Neuronal stem cell (in vitro differentiated cells): ENCODE data around the gene RGS5.

Experiments
- DNase-seq: peaks from one replicate; pipeline ENCODE4 v3.0.0-alpha.2; 2013; ENCODE audit warnings: low spot score
- H2AFZ ChIP-seq: one replicate; pipeline ENCODE4 v1.6.1; 2013; ENCODE audit warnings: mild to moderate bottlenecking, low read length, inconsistent platforms
- H2AK5ac ChIP-seq: 2 replicates; pipeline ENCODE4 v1.6.1; 2013; ENCODE audit warnings: low read depth, mild to moderate bottlenecking, inconsistent platforms, low read length, moderate library complexity, mixed read lengths
- H2BK120ac ChIP-seq: 2 replicates; pipeline ENCODE4 v1.6.1; 2013; ENCODE audit warnings: low read depth, mild to moderate bottlenecking, inconsistent platforms, low read length, moderate library complexity, mixed read lengths
- H2BK12ac ChIP-seq: one replicate; pipeline ENCODE4 v1.6.1; 2013; ENCODE audit warnings: low read length, inconsistent platforms
- H2BK15ac ChIP-seq: 2 replicates; pipeline ENCODE4 v1.6.1; 2013; ENCODE audit warnings: mild to moderate bottlenecking, low read length, inconsistent platforms, mixed read lengths
- H2BK5ac ChIP-seq: one replicate; pipeline ENCODE4 v1.6.1; 2013; ENCODE audit warnings: inconsistent platforms, mild to moderate bottlenecking, low read length, moderate library complexity
- H3K14ac ChIP-seq: one replicate; pipeline ENCODE4 v1.6.1; 2013; ENCODE audit warnings: low read length, inconsistent platforms
- H3K18ac ChIP-seq: 2 replicates; pipeline ENCODE4 v1.6.1; 2013; ENCODE audit warnings: low read length, inconsistent platforms
- H3K23ac ChIP-seq: 2 replicates; pipeline ENCODE4 v1.6.1; 2013; ENCODE audit warnings: low read depth, mild to moderate bottlenecking, mixed read lengths, low read length, inconsistent platforms; ENCODE audit not compliant: poor library complexity
- H3K27ac ChIP-seq: replicated peaks from 3 replicates; pipeline ENCODE4 v1.5.1; 2013; ENCODE audit warnings: low read length, inconsistent platforms
- H3K27me3 ChIP-seq, 3 experiments: 2 replicates each; pipeline ENCODE4 v1.6.1; 2013; ENCODE audit warnings: low read length in 3 of 3, mild to moderate bottlenecking in 2 of 3, inconsistent platforms in 1 of 3, low read depth in 1 of 3, mixed read lengths in 1 of 3, moderate library complexity in 1 of 3; ENCODE audit not compliant: control insufficient read depth in 3 of 3, insufficient read depth in 3 of 3
- H3K36me3 ChIP-seq, 2 donors: replicated peaks in 1 of 2; 2 replicates each; pipeline ENCODE4 v1.6.1; 2013; ENCODE audit warnings: low read length in 2 of 2; ENCODE audit not compliant: control insufficient read depth in 2 of 2, insufficient read depth in 2 of 2
- H3K4ac ChIP-seq: 2 replicates; pipeline ENCODE4 v1.6.1; 2013; ENCODE audit warnings: inconsistent platforms, mild to moderate bottlenecking, low read length, moderate library complexity
- H3K4me1 ChIP-seq, 2 donors: 1 replicate in 1 of 2; 2 replicates in 1 of 2; pipeline ENCODE4 v1.6.1; 2013; ENCODE audit warnings: low read length in 2 of 2, low read depth in 1 of 2; ENCODE audit not compliant: control insufficient read depth in 2 of 2, insufficient read depth in 1 of 2
- H3K4me2 ChIP-seq: one replicate; pipeline ENCODE4 v1.6.1; 2013; ENCODE audit warnings: mild to moderate bottlenecking, low read length, inconsistent platforms; ENCODE audit not compliant: insufficient read depth, poor library complexity, severe bottlenecking
- H3K4me3 ChIP-seq, 2 donors: 2 replicates each; pipeline ENCODE4 v1.5.1; 2013; ENCODE audit warnings: low read length in 2 of 2, mild to moderate bottlenecking in 2 of 2, inconsistent platforms in 1 of 2, moderate library complexity in 1 of 2
- H3K79me1 ChIP-seq: one replicate; pipeline ENCODE4 v1.6.1; 2013; ENCODE audit warnings: low read depth, mild to moderate bottlenecking, inconsistent platforms, low read length, moderate library complexity
- H3K9ac ChIP-seq: one replicate; pipeline ENCODE4 v1.6.1; 2013; ENCODE audit warnings: mild to moderate bottlenecking, low read depth, low read length, inconsistent platforms; ENCODE audit not compliant: poor library complexity
- H3K9me3 ChIP-seq, 2 donors: replicated peaks in 1 of 2; 2 replicates each; pipeline versions ENCODE3 to v1.6.1; 2013; ENCODE audit warnings: low read length in 2 of 2, mild to moderate bottlenecking in 2 of 2, inconsistent platforms in 1 of 2, low read depth in 1 of 2, mixed read lengths in 1 of 2, moderate library complexity in 1 of 2; ENCODE audit not compliant: control insufficient read depth in 2 of 2, insufficient read depth in 1 of 2
- H4K8ac ChIP-seq: one replicate; pipeline ENCODE4 v1.6.1; 2013; ENCODE audit warnings: low read depth, mild to moderate bottlenecking, inconsistent platforms, low read length, moderate library complexity
- H4K91ac ChIP-seq: one replicate; pipeline ENCODE4 v1.6.1; 2013; ENCODE audit warnings: low read length, low read depth, mild to moderate bottlenecking, inconsistent platforms; ENCODE audit not compliant: poor library complexity
- WGBS, 2 donors: extraction: QIAGEN DNeasy Blood & Tissue Kit; methylation state at CpG; one replicate each; pipeline ENCODE4 v1.1.7; 2013; ENCODE audit warnings: missing lambda C conversion rate in 2 of 2, mixed read lengths in 1 of 2; ENCODE audit not compliant: insufficient read length in 2 of 2, insufficient replicate concordance in 1 of 2; ENCODE audit errors: extremely low coverage in 2 of 2; 5-methylcytosine and 5-hydroxymethylcytosine counted together

The RGS5 gene

DNA sequence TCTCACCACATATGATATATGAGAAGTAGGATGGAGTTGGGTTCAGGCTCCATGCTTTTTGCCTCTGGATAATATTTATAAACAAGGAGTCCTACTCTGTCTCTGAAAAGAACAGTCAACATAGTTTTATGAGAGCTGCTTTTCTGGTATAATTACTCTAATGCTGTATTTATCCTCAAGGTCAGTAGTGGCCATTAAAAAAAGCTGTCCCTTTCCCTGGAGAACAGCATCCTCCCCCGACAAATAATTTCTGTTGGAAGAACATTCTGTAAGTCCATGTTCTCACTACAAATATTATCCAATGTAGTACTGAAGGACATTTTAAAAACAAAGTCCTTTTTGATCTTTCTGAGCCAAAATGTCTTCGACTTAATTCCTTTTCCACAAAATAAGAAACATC is 9.0 kb upstream of the RGS5 start:
- Histone ChIP-seq H3K4me3 (no peak overlapping the region), H4K8ac (no peak overlapping the region), H3K4me2 (no peak overlapping the region), H3K79me1 (no peaks in the 10 kb centered on the region), H3K27ac (no peak overlapping the region), H2AFZ (no peak overlapping the region), H3K9ac (no peak overlapping the region), H3K14ac (no peak overlapping the region), H2BK5ac (no peak overlapping the region), H3K4ac (no peak overlapping the region), H3K18ac (no peak overlapping the region), H3K36me3 (no peaks in the 10 kb centered on the region), H3K9me3 (no peaks in the 10 kb centered on the region), H3K4me1 (no peaks in the 10 kb centered on the region), H2BK12ac (no peak overlapping the region), H2BK15ac (no peak overlapping the region), H3K23ac (no peak overlapping the region), H2AK5ac (no peak overlapping the region), H4K91ac (no peak overlapping the region), H3K27me3 (no peaks in the 10 kb centered on the region), H2BK120ac (no peak overlapping the region)
- no CpG with 5 or more reads among the region's 2 CpGs for WGBS, 2 donors
- no peak for DNase-seq

DNA sequence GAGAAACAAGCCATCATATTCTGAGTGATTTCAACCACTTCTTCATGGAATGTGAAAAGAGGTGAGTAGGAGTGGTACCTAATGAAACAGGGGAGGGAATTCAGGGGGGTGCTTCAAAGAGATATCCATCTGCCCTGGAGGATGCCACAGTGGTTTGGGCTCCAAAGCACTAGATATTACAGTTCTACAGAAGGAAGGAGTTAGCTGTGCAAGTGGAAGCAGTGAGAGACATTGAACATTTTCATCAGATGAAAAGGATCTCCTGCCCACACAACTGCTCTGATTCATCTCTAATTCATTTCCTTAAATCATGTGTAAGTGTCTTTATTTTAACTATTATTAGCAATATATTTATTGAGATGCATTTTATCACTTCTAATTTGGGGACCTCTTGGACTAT is 2.8 kb upstream of the RGS5 start:
- no peak overlapping the region for H2AFZ ChIP-seq
- no peak overlapping the region for H3K4ac ChIP-seq
- no peak overlapping the region for H2BK5ac ChIP-seq

DNA sequence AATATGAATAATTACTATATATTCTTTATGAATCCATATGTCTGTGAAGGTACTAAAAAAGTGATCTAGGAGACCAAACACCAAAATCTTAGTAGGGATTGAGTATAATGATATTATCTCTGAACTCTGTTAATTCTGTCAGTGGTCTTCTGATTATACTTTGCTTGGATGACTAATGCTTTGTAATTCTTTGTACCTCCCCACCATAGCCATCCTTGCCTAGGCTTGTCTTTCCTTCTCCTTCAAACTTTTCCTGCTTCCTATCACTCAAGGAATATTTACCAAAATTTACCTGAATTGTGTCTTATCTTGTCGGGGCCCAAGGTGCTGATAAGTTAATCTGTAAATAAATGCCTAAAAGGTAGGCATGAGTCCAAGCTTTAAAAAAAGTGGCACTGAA is 845 bp upstream of the RGS5 start:
- Histone ChIP-seq H3K9me3 (no peaks in the 10 kb centered on the region), H4K8ac (no peak overlapping the region), H3K4ac (no peak overlapping the region), H4K91ac (no peak overlapping the region), H2BK15ac (no peak overlapping the region), H3K14ac (no peak overlapping the region), H3K9ac (no peak overlapping the region), H2BK12ac (no peak overlapping the region), H2AK5ac (no peak overlapping the region), H3K4me1 (peaks cover 1 to 7% of the 10 kb centered on the region in 2 donors), H3K27me3 (no peaks in the 10 kb centered on the region), H3K79me1 (no peaks in the 10 kb centered on the region), H2BK5ac (no peak overlapping the region), H3K23ac (no peak overlapping the region), H3K4me3 (no peak overlapping the region), H2AFZ (peak overlapping the region; percentile 81), H3K4me2 (no peak overlapping the region), H3K36me3 (no peaks in the 10 kb centered on the region), H3K18ac (no peak overlapping the region), H3K27ac (no peak overlapping the region), H2BK120ac (no peak overlapping the region)
- no CpG with 5 or more reads among the region's 1 CpG for WGBS, 2 donors
- DNase-seq, result no peak

More for the DNA sequence above, 2.8 kb upstream of the RGS5 start:
- H2BK12ac ChIP-seq, result no peak overlapping the region
- H3K9me3 ChIP-seq, result no peaks in the 10 kb centered on the region
- no peak overlapping the region for H3K4me3 ChIP-seq
- H3K18ac ChIP-seq, result no peak overlapping the region
- no peak overlapping the region for H4K91ac ChIP-seq
- peaks cover 1 to 7% of the 10 kb centered on the region in 2 donors for H3K4me1 ChIP-seq
- no peaks in the 10 kb centered on the region for H3K36me3 ChIP-seq
- no peak overlapping the region for H3K27ac ChIP-seq
- H3K79me1 ChIP-seq, result no peaks in the 10 kb centered on the region
- H3K27me3 ChIP-seq, result no peaks in the 10 kb centered on the region
- no peak for DNase-seq
- no peak overlapping the region for H2AK5ac ChIP-seq
- no peak overlapping the region for H2BK120ac ChIP-seq
- no peak overlapping the region for H4K8ac ChIP-seq
- no peak overlapping the region for H3K9ac ChIP-seq
- H3K14ac ChIP-seq, result no peak overlapping the region
- H3K4me2 ChIP-seq, result no peak overlapping the region
- H3K23ac ChIP-seq, result no peak overlapping the region
- no peak overlapping the region for H2BK15ac ChIP-seq

GRCh38 chr1:163201906-163202305 is 810 bp downstream of the RGS5 start:
- no peak overlapping the region for H3K23ac ChIP-seq
- DNase-seq, result no peak
- H2BK120ac ChIP-seq, result no peak overlapping the region
- no peak overlapping the region for H3K27ac ChIP-seq
- H3K36me3 ChIP-seq, result no peaks in the 10 kb centered on the region
- H2BK15ac ChIP-seq, result no peak overlapping the region
- H3K14ac ChIP-seq, result no peak overlapping the region
- no peak overlapping the region for H4K8ac ChIP-seq
- H3K4me2 ChIP-seq, result no peak overlapping the region
- WGBS, 2 donors, result no CpG with 5 or more reads among the region's 1 CpG
- no peak overlapping the region for H3K9ac ChIP-seq
- no peak overlapping the region for H2BK5ac ChIP-seq
- no peaks in the 10 kb centered on the region for H3K79me1 ChIP-seq
- H3K18ac ChIP-seq, result no peak overlapping the region
- no peak overlapping the region for H3K4ac ChIP-seq
- no peak overlapping the region for H2BK12ac ChIP-seq
- no peak overlapping the region for H2AK5ac ChIP-seq
- no peaks in the 10 kb centered on the region for H3K9me3 ChIP-seq
- H2AFZ ChIP-seq, result peak overlapping the region; percentile 15
- H3K4me1 ChIP-seq, result peaks cover 1 to 9% of the 10 kb centered on the region in 2 donors
- H3K27me3 ChIP-seq, result no peaks in the 10 kb centered on the region
- no peak overlapping the region for H3K4me3 ChIP-seq
- H4K91ac ChIP-seq, result no peak overlapping the region
